Spleen (tissue), 11 donors: Measurements from ENCODE around the gene TBXAS1. TPM values are rescaled to one million over a fixed set of nuclear protein-coding genes. Genes with fewer than 3 reads are reported as not detected.
A peak's percentile ranks its signal among the peaks of the same experiment; 100 is the strongest.

Source experiments
- DNase-seq: peaks from one replicate; pipeline ENCODE4 v3.0.0-alpha.2; 2020
- H3K27ac ChIP-seq, 8 donors: fragments of 200-600 bp; sonication (generic) in 7 of 8; 1 replicate in 4 of 8; 2 replicates in 4 of 8; pipeline versions ENCODE4 v1.5.0 to v1.8.0; 2016 to 2021; ENCODE audit warnings: inconsistent platforms in 4 of 8, mild to moderate bottlenecking in 4 of 8, moderate library complexity in 1 of 8
- H3K27me3 ChIP-seq, 7 donors: fragments of 200-600 bp; sonication (generic) in 6 of 7; replicated peaks in 1 of 7; 1 replicate in 4 of 7; 2 replicates in 3 of 7; pipeline versions ENCODE4 v1.5.0 to v1.8.0; 2016 to 2021; ENCODE audit warnings: inconsistent platforms in 3 of 7, mild to moderate bottlenecking in 1 of 7
- H3K36me3 ChIP-seq, 6 donors: fragments of 200-600 bp; sonication (generic) in 5 of 6; 1 replicate in 4 of 6; 2 replicates in 2 of 6; pipeline versions ENCODE4 v1.5.0 to v1.8.0; 2016 to 2021; ENCODE audit warnings: inconsistent platforms in 2 of 6
- H3K4me1 ChIP-seq, 6 donors: fragments of 200-600 bp; sonication (generic) in 5 of 6; 1 replicate in 3 of 6; 2 replicates in 3 of 6; pipeline versions ENCODE4 v1.5.0 to v1.8.0; 2016 to 2021; ENCODE audit warnings: inconsistent platforms in 3 of 6
- H3K4me3 ChIP-seq, 8 donors: fragments of 200-600 bp; sonication (generic) in 7 of 8; 1 replicate in 4 of 8; 2 replicates in 4 of 8; pipeline versions ENCODE4 v1.5.0 to v1.8.0; 2016 to 2021; ENCODE audit warnings: inconsistent platforms in 4 of 8, mild to moderate bottlenecking in 4 of 8, moderate library complexity in 2 of 8
- H3K9me3 ChIP-seq, 8 donors: fragments of 200-600 bp; sonication (generic) in 7 of 8; 1 replicate in 4 of 8; 2 replicates in 4 of 8; pipeline versions ENCODE4 v1.5.0 to v1.8.0; 2016 to 2021; ENCODE audit warnings: inconsistent platforms in 4 of 8
- CTCF ChIP-seq, 11 experiments: fragments of 200-600 bp in 7 of 11; fragments of 450-650 bp in 4 of 11; sonication (generic) in 4 of 11; IDR thresholded peaks in 8 of 11; conservative IDR thresholded peaks in 3 of 11; 1 replicate in 7 of 11; 2 replicates in 4 of 11; pipeline versions ENCODE4 v1.4.0 to v1.8.0; 2016 to 2021; ENCODE audit warnings: antibody characterized with exemption in 11 of 11, inconsistent platforms in 4 of 11, mild to moderate bottlenecking in 1 of 11
- POLR2A ChIP-seq, 3 donors: fragments of 450-650 bp; IDR thresholded peaks; one replicate each; pipeline ENCODE4 v1.5.1; 2017; ENCODE audit warnings: antibody characterized with exemption in 3 of 3, mild to moderate bottlenecking in 1 of 3
- POLR2AphosphoS5 ChIP-seq, 3 donors: sonication (generic); formaldehyde crosslinking; IDR thresholded peaks; one replicate each; pipeline ENCODE4 v1.5.1; 2017; ENCODE audit warnings: antibody characterized with exemption in 3 of 3
- WGBS, 5 donors: extraction: QIAGEN DNeasy Blood & Tissue Kit in 3 of 5; methylation state at CpG; one replicate each; pipeline versions ENCODE4 v1.1.5 to v1.1.7; 2013 to 2018; 5-methylcytosine and 5-hydroxymethylcytosine counted together
- intact Hi-C: fragments of 100-400 bp; cut with DNase I; formaldehyde crosslinking; loops from one replicate; pipeline ENCODE4 v1.15.0; 2023; ENCODE audit warnings: low total_unique reads
- polyA plus RNA-seq, 3 donors: library from polyadenylated mRNA; stranded (reverse); fragments of 200-250 nt; gene quantifications; one replicate each; pipeline ENCODE4 v1.2.1, GENCODE V29; 2013
- total RNA-seq, 7 donors: library from RNA; depleted of rRNA in 3 of 7; stranded (reverse); fragments of >200 nt in 3 of 7; fragmentation: NEBNext Ultra II Directional in 4 of 7; extraction: Animal tissue kit (Norgen Biotek cat#: 25700) in 4 of 7; gene quantifications; one replicate each; pipeline versions ENCODE4 v1.1.0 to v1.2.1, GENCODE V29; 2016 to 2021
- donor health status: healthy with polysubstance abuse.
- donor health status: DM: no; HTN: no; CAD: no; lungs with moderate emphysema.
- donor health status: DM: no; HTN: no; CAD: no.
- donor health status: Bipolar disorder and iron deficiency.
- donor health status: healthy.
- donor health status: DM: no; HTN: no; CAD: no.
- donor health status: DM: yes; HTN: yes; CAD: no.

The TBXAS1 gene
- total and polyA plus RNA-seq, 10 donors: 19.8 to 287 (median 147) TPM

GRCh38 chr7:140036224-140036962, 207.3 kb downstream of the TBXAS1 start:
- no peak for DNase-seq
- intact Hi-C loops: no loop called here
- Histone ChIP-seq H3K27ac (peak overlapping the region in 2 of 8 donors; percentile 12 to 14), H3K36me3 (peaks cover 7 to 99% (median 58%) of the 10 kb centered on the region in 6 donors), H3K4me1 (peaks cover 0 to 39% (median 15%) of the 10 kb centered on the region in 6 donors), H3K27me3 (no peaks in the 10 kb centered on the region), H3K4me3 (no peak overlapping the region), H3K9me3 (no peaks in the 10 kb centered on the region)
- TF ChIP-seq POLR2A (IDR thresholded peaks at IDR 0.05) (no peak), POLR2AphosphoS5 (IDR thresholded peaks at IDR 0.05) (no peak), CTCF (IDR thresholded peaks at IDR 0.05 in 8 of 11, conservative IDR thresholded peaks at IDR 0.05 in 3 of 11) (no peak)
- WGBS, 5 donors: 37 to 43% (median 38%) methylated on average over 11 of the region's 11 CpGs

DNA sequence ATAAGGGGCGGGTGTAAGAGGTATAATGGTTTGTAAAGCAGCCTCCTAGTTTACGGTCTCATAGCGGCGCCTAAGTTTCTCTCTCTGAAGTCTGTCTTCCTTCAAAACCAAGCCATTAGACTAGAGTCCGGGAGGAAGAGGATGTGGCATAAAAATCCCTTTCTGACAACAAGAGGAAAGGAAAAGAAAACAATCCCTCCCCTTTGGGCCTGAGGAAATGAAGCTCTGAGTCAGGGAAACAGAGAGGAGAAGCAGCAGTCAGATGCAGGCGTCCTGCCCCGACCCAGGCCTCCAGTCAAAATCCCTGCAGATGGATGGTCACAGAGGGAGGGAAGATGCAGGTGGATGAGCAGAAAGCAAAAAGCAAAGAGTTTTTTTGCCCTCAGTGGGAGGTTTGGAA, 210.0 kb downstream of the TBXAS1 start:
- no peaks in the 10 kb centered on the region for H3K9me3 ChIP-seq
- no peak for TF ChIP-seq POLR2AphosphoS5 (IDR thresholded peaks at IDR 0.05)
- TF ChIP-seq CTCF (IDR thresholded peaks at IDR 0.05 in 8 of 11, conservative IDR thresholded peaks at IDR 0.05 in 3 of 11): no peak
- no peak for TF ChIP-seq POLR2A (IDR thresholded peaks at IDR 0.05)
- intact Hi-C loops: no loop called here
- peaks cover 0 to 30% (median 15%) of the 10 kb centered on the region in 6 donors for H3K4me1 ChIP-seq
- no peak overlapping the region for H3K4me3 ChIP-seq
- no peaks in the 10 kb centered on the region for H3K27me3 ChIP-seq
- 74 to 81% (median 77%) methylated on average over 7 of the region's 7 CpGs for WGBS, 5 donors
- H3K27ac ChIP-seq: peak overlapping the region in 2 of 8 donors; percentile 19 to 36
- no peak for DNase-seq
- peaks cover 8 to 99% (median 68%) of the 10 kb centered on the region in 6 donors for H3K36me3 ChIP-seq

DNA sequence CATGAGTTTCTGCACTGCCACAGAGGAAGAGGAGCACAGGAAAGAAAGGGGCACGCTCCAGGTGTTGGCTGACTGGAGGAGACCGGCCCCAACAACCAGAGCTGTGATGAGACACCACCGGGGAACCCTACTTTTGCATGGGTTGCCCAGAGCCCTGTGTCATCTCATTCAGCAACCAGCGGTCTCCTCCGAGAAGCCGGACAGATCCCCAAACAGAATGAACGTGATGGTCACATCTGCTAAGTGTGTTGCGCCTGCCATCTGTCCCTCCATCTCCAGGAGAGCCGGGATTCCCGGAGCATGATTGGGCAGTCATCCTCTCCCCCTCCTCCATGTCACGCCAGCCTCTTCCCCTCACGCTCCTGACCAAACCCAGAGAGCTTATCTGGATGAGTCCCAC, 210.8 kb downstream of the TBXAS1 start:
- intact Hi-C loops: no loop called here
- Histone ChIP-seq H3K27me3 (no peaks in the 10 kb centered on the region), H3K36me3 (peaks cover 8 to 99% (median 65%) of the 10 kb centered on the region in 6 donors), H3K9me3 (no peaks in the 10 kb centered on the region), H3K4me1 (peaks cover 0 to 30% (median 15%) of the 10 kb centered on the region in 6 donors), H3K27ac (no peak overlapping the region), H3K4me3 (no peak overlapping the region)
- no peak for DNase-seq
- TF ChIP-seq POLR2AphosphoS5 (IDR thresholded peaks at IDR 0.05) (no peak), CTCF (IDR thresholded peaks at IDR 0.05 in 8 of 11, conservative IDR thresholded peaks at IDR 0.05 in 3 of 11) (no peak), POLR2A (IDR thresholded peaks at IDR 0.05) (no peak)
- 95 to 98% (median 96%) methylated on average over 10 to 12 of the region's 12 CpGs for WGBS, 5 donors

GRCh38 chr7:140041659-140042385, 212.8 kb downstream of the TBXAS1 start:
- 90 to 93% (median 92%) methylated on average over 12 of the region's 12 CpGs for WGBS, 5 donors
- Histone ChIP-seq H3K27me3 (no peaks in the 10 kb centered on the region), H3K4me1 (peaks cover 0 to 18% (median 12%) of the 10 kb centered on the region in 6 donors), H3K9me3 (no peaks in the 10 kb centered on the region), H3K4me3 (no peak overlapping the region), H3K27ac (no peak overlapping the region), H3K36me3 (peaks cover 8 to 100% (median 68%) of the 10 kb centered on the region in 6 donors)
- intact Hi-C loops: no loop called here
- no peak for DNase-seq
- TF ChIP-seq CTCF (IDR thresholded peaks at IDR 0.05 in 8 of 11, conservative IDR thresholded peaks at IDR 0.05 in 3 of 11) (no peak), POLR2AphosphoS5 (IDR thresholded peaks at IDR 0.05) (no peak)
